ENCODE measurements around the gene MME.
"Not testable (repeated sequence)": the region's sequence is repeated elsewhere in the genome, so short reads cannot be mapped to it uniquely, and the experiment has no call there.

MME gene

DNA sequence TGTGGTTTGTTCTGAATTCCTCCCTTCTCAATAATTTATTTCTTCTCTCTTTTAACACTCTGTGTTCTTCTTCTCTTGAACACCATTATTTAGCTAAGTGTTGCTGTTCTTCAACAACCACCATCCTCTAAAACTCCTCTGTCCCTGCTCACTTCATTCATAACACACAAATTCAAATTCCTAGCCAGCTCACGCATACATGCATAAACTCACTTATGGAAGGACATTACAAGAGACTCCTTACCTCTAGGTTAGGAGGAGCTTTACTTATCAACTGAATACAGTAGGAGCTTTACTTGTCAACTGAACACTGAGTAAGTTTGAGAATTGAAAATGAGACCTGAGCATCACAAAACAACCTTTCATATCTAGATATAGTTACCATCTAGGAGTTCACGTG lies 23.6 kb downstream of the MME start:
- Mint-ChIP-seq H3K4me3 (no peak overlapping the region), H3K4me1 (no peaks in the 10 kb centered on the region), H3K27ac (no peak overlapping the region), H3K9me3 (peaks cover 4% of the 10 kb centered on the region), H3K36me3 (no peaks in the 10 kb centered on the region)
- DNase-seq (ENCODE audit: low spot score in 2 of 2) (no peak), ATAC-seq (no peak)

DNA sequence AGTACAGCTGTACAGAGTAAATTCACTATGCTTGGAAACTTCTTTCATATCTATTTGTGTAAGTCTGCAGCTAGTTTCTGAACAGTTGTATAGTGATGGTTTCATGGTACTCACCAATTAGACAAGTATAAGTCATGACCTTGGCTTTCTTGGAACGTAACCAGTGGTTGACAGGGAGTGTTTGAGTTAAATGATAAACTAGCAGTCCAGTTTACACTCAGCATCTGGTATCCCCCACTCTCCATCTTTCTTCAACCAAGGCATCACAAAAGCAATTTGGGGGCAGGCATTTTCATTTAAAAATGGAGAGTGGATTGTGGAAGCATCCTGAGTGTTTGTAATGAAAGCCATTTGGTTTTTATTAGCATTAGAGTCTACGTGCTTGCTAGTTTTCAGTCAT lies 26.0 kb downstream of the MME start:
- no peaks in the 10 kb centered on the region for H3K4me1 Mint-ChIP-seq
- H3K27ac Mint-ChIP-seq: no peak overlapping the region
- DNase-seq (ENCODE audit: low spot score in 2 of 2) (no peak), ATAC-seq (no peak)
- peaks cover 2% of the 10 kb centered on the region for H3K9me3 Mint-ChIP-seq
- H3K4me3 Mint-ChIP-seq: no peak overlapping the region
- H3K36me3 Mint-ChIP-seq: no peaks in the 10 kb centered on the region

DNA sequence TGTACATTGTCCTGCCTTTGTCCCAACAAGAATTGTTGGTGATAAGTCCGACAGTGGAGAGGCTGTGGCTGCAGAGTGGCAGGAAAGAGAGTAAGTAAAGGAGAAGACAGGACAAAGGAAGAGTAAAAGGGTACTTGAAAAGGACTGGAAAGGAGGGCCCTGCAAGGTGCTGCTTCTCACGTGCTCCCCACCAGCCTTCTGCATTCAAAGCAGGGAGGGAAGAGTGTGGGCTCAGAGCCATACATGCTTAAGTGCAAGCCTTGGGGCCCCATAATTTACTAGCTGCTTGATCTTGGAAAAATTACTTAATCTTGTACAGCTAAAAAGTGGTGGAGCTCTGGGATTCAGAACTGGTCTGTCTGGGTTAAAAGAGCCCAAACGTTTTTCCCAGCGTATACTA lies 29.9 kb downstream of the MME start:
- H3K27ac Mint-ChIP-seq: no peak overlapping the region
- H3K4me1 Mint-ChIP-seq: no peaks in the 10 kb centered on the region
- H3K9me3 Mint-ChIP-seq: peaks cover 3% of the 10 kb centered on the region
- no peak for ATAC-seq
- DNase-seq (ENCODE audit: low spot score in 2 of 2): no peak
- H3K4me3 Mint-ChIP-seq: no peak overlapping the region
- H3K36me3 Mint-ChIP-seq: no peaks in the 10 kb centered on the region

DNA sequence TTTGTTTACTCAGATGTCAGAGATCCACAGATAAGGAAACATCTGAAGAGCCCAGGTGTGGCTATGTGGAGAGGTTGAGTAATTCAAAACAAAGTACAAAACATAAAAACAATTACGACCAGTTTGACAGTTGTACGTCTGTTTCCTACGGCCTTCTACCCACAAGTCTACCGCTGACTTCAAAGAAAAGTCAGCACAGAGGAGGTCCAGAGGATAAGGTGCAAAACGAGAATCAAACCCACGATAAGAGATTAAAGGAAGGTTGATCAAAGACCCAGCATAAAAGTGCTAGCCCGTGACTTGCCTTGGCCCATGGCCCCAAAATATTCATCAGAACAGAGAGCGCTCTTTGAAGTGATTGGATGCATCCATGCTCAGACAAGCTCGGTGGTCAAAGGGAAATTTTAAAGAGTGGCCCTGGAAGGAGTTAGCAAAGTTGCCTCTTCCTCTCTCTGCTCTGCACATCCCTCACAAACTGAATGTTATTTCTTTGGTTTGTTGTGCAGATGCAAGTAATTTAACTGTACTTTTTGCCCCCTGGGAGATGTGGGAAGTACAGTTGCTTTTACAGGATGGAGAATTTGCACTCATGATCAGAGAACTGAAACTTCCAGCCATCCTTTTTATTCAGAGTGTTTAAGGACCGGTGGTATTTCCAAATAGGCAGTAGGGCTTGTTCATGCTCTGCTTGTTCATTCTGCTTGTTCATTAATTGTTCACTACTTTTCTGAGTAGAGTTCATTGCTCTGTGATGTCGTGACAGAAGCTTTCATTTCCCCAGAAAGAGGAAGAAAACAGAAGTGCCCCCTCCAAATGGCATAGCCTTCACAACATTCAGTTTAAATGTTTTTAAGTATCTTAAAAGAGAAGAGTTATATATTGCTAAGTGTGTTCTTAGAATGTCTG lies 31.1 kb downstream of the MME start:
- H3K4me3 Mint-ChIP-seq: no peak overlapping the region
- no peak overlapping the region for H3K27ac Mint-ChIP-seq
- peaks cover 3% of the 10 kb centered on the region for H3K9me3 Mint-ChIP-seq
- no peak for DNase-seq (ENCODE audit: low spot score in 2 of 2)
- ATAC-seq: no peak
- H3K4me1 Mint-ChIP-seq: no peaks in the 10 kb centered on the region
- H3K36me3 Mint-ChIP-seq: no peaks in the 10 kb centered on the region

DNA sequence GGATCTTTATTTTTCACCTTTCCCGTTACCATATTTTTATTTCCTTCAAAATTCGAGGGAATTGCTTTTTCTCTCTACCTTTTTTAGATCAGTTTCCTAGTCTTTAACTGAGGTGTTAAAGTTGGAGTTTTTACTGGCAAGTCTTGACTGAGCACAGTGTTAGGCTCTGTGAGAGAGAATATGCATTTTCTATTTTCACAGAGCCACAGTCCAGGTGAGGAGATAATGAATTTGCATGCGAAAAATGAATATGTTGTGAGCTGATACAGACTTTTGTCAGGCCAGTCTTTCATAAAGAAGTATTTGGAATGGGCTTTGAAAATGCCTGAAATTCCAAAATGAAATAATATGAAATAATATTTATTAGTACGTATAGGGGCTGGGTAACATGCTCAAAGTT lies 31.9 kb downstream of the MME start:
- no peak for ATAC-seq
- Mint-ChIP-seq H3K27ac (no peak overlapping the region), H3K4me3 (no peak overlapping the region), H3K9me3 (peaks cover 3% of the 10 kb centered on the region), H3K36me3 (no peaks in the 10 kb centered on the region), H3K4me1 (no peaks in the 10 kb centered on the region)
- no peak for DNase-seq (ENCODE audit: low spot score in 2 of 2)

DNA sequence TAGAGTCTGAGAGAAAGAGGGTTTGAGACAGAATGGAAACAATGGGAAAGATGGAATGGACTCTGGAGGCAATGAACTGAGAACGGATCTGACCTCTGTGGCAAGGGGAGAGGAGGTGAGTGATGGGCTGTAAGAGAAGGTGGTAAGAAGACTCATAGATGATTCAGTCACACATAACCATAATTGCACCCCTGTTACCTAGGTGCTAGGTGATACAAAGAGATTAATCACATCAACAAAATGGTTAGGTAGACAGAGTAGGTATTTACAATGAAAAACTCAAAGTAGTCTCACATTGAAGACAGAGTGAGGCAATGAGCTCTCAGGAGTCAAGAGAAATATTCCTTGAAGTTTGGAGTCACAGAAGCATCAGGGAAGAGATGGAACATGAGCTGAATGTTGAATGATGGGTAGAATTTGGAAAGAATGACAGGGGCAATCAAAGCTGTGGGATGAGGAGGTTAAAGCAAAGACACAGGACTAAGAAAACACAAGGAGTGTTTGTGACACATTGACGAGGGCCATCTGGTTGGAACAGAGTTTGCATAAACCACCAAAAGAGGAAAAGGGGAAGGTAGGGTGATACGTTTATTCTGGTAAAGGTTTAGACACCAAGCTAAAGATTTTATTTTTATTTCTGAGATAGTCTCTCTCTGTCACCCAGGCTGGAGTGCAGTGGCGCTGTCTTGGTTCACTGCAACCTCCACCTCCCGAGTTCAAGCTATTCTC lies 32.7 kb downstream of the MME start:
- no peaks in the 10 kb centered on the region for H3K36me3 Mint-ChIP-seq
- H3K4me3 Mint-ChIP-seq: no peak overlapping the region
- H3K27ac Mint-ChIP-seq: no peak overlapping the region
- H3K9me3 Mint-ChIP-seq: peaks cover 3% of the 10 kb centered on the region
- ATAC-seq: peak; percentile 42
- no peaks in the 10 kb centered on the region for H3K4me1 Mint-ChIP-seq
- DNase-seq (ENCODE audit: low spot score in 2 of 2): no peak

DNA sequence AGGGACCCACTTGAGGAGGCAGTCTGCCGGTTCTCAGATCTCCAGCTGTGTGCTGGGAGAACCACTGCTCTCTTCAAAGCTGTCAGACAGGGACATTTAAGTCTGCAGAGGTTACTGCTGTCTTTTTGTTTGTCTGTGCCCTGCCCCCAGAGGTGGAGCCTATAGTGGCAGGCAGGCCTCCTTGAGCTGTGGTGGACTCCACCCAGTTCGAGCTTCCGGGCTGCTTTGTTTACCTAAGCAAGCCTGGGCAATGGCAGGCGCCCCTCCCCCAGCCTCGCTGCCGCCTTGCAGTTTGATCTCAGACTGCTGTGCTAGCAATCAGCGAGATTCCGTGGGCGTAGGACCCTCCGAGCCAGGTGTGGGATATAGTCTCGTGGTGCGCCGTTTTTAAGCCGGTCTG lies 44.6 kb downstream of the MME start:
- not testable (repeated sequence) for DNase-seq (ENCODE audit: low spot score in 2 of 2); H3K27ac Mint-ChIP-seq; H3K36me3 Mint-ChIP-seq; ATAC-seq; H3K9me3 Mint-ChIP-seq; H3K4me1 Mint-ChIP-seq
- peak overlapping the region; percentile 25 for H3K4me3 Mint-ChIP-seq

DNA sequence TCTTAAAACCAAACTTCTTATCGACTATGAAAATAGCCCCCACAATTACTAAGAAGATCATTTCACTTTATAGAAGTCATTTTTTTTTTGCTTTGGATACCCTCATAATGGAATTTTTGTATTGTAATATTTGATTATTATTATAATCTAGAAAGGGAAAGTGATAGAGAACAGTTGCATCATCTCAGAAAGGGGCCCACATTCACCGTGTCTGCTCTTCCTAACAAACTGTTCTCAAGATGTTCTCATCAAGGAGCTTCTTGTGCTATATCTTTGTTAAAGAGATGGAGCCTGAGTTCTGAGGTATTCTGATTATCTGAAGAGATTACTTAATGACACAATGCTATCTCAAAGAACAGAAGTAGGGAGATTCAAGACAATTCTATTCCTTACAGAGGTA lies 49.3 kb downstream of the MME start:
- Mint-ChIP-seq H3K4me3 (no peak overlapping the region), H3K36me3 (no peaks in the 10 kb centered on the region), H3K27ac (no peak overlapping the region), H3K4me1 (no peaks in the 10 kb centered on the region), H3K9me3 (peaks cover 4% of the 10 kb centered on the region)
- DNase-seq (ENCODE audit: low spot score in 2 of 2) (no peak), ATAC-seq (no peak)

DNA sequence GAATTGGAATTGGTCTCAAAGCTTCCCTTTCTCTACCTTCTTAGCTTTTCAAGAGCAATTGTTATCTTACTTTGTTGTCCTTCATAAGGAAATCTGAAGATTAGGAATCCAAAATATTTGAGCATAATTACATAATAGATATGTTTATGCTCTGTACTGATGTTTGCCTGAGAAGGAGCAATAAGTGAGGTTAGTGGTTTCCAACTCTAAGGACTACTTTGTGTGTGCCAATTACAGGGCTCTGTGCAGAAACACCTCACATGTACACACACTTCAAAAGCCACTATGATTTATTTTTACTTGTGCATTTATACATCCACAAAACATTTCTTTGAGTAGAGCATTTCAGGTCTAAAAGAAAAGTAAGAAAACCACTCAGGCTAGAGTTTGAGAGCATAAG lies 49.9 kb downstream of the MME start:
- peaks cover 4% of the 10 kb centered on the region for H3K9me3 Mint-ChIP-seq
- H3K4me3 Mint-ChIP-seq: no peak overlapping the region
- H3K36me3 Mint-ChIP-seq: no peaks in the 10 kb centered on the region
- DNase-seq (ENCODE audit: low spot score in 2 of 2) (no peak), ATAC-seq (no peak)
- H3K27ac Mint-ChIP-seq: no peak overlapping the region
- H3K4me1 Mint-ChIP-seq: no peaks in the 10 kb centered on the region

DNA sequence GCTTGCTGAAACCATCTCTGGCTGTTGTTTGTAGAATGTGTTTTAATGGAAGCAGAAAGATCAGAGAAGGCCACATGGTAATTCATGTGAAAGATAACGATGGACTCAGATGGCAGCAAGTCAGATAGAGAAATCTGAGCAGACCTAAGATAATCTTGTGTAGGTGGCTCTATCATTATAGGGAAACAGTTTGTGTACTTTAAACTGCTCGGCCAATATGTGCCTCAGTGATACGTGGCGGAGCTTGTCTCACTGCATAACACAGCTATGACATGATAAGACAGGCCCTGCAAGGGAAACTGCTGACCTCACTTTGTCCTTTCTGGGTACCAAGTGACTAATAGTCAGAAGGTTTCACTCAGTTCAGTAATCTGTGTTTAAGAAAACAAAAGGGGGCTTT lies 51.0 kb downstream of the MME start:
- no peaks in the 10 kb centered on the region for H3K4me1 Mint-ChIP-seq
- ATAC-seq (peak; percentile 45), DNase-seq (ENCODE audit: low spot score in 2 of 2) (no peak)
- no peaks in the 10 kb centered on the region for H3K36me3 Mint-ChIP-seq
- H3K4me3 Mint-ChIP-seq: no peak overlapping the region
- no peak overlapping the region for H3K27ac Mint-ChIP-seq
- peaks cover 4% of the 10 kb centered on the region for H3K9me3 Mint-ChIP-seq

DNA sequence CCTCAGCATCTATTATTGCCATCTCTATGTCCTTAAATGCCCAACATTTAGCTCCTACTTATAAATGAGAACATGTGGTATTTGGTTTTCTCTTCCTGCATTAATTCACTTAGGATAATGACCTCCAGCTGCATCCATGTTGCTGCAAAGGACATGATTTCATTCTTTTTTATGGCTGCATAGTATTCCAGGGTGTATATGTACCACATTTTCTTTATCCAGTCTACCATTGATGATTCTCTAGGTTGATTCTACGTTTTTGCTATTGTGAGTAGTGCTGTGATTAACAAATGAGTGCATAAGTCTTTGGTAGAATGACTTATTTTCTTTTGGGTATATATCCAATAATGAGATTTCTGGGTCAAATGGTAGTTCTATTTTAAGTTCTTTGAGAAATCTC lies 54.2 kb downstream of the MME start:
- H3K9me3 Mint-ChIP-seq; ATAC-seq; H3K4me1 Mint-ChIP-seq; DNase-seq (ENCODE audit: low spot score in 2 of 2); H3K27ac Mint-ChIP-seq; H3K36me3 Mint-ChIP-seq; H3K4me3 Mint-ChIP-seq: not testable (repeated sequence)

DNA sequence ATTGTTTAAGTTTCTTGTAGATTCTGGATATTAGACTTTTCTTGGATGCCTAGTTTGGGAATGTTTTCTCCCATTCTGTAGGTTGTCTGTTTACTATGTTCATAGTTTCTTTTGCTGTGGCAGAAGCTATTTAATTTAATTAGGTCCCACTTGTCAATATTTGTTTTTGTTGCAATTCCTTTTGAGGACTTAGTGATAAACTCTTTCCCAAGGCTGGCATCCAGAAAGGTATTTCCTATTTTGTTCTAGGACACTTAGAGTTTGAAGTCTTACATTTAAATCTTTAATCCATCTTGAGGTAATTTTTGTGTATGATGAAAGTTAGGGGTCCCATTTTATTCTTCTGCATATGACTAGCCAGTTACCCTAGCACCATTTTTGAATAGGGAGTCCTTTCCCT lies 54.9 kb downstream of the MME start:
- ATAC-seq (no peak), DNase-seq (ENCODE audit: low spot score in 2 of 2) (no peak)
- no peak overlapping the region for H3K27ac Mint-ChIP-seq
- no peak overlapping the region for H3K4me3 Mint-ChIP-seq
- H3K36me3 Mint-ChIP-seq: no peaks in the 10 kb centered on the region
- H3K9me3 Mint-ChIP-seq: no peaks in the 10 kb centered on the region
- no peaks in the 10 kb centered on the region for H3K4me1 Mint-ChIP-seq

DNA sequence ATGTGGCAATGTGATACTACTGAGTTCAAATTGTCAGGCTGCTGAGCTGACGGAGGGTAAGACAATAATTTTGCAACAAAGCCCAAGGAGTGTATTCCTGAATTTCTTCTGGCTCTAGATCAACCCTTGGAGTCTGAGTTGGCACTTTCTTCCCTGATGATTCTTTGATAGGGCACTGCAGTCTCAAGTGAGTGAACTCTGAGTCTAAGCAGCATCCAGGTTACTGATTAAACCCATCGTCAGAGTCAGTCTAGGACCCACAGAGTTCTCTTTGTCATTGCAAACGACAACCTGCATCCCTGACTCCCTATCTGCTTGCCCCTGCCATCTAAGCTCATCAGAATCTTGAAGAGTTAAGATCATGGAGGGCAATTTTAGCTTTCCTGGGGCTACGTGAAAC lies 58.6 kb downstream of the MME start:
- H3K4me3 Mint-ChIP-seq: no peak overlapping the region
- no peaks in the 10 kb centered on the region for H3K9me3 Mint-ChIP-seq
- DNase-seq (ENCODE audit: low spot score in 2 of 2) (no peak), ATAC-seq (no peak)
- H3K36me3 Mint-ChIP-seq: no peaks in the 10 kb centered on the region
- no peak overlapping the region for H3K27ac Mint-ChIP-seq
- no peaks in the 10 kb centered on the region for H3K4me1 Mint-ChIP-seq

DNA sequence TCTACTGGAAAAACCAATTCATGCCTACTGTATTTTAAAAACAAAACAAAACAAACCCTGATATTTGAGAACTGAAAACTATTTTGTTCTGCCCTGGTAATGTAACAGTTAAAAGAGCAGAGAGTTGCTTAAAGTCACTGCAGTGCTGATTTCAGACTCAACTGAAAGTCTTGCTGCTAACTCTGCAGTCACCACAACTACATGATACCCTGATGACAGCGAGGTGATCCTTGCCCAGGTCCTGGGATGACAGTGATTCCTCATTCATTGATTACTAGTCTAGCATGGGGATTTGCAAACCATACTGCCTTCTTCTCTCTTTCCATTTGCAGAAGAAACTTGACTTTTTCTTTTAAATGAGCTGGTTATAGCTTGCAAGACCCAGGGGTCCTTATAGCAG lies 67.5 kb downstream of the MME start:
- ATAC-seq (no peak), DNase-seq (ENCODE audit: low spot score in 2 of 2) (no peak)
- Mint-ChIP-seq H3K4me3 (no peak overlapping the region), H3K36me3 (no peaks in the 10 kb centered on the region), H3K4me1 (no peaks in the 10 kb centered on the region), H3K9me3 (peaks cover 4% of the 10 kb centered on the region), H3K27ac (no peak overlapping the region)

DNA sequence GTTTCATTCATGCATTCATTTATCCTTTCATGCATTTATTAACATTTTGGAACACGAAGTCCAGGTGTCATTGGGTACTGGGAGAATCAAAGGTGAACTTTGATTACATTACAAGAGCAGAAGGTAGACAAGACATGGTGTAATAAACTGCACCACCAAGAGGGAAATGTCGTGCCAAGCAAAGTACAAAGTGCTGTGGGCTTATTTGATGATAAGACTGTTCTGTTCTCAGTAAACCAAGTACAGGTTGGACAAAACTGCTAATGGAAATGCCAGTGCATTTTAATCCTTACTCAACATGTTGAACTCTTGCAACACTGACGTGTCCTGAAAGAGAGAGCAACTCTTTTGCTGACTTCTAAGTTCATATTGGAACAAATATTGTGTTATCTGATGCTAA lies 69.4 kb downstream of the MME start:
- no peaks in the 10 kb centered on the region for H3K4me1 Mint-ChIP-seq
- DNase-seq (ENCODE audit: low spot score in 2 of 2) (no peak), ATAC-seq (no peak)
- no peak overlapping the region for H3K27ac Mint-ChIP-seq
- no peaks in the 10 kb centered on the region for H3K36me3 Mint-ChIP-seq
- H3K9me3 Mint-ChIP-seq: peaks cover 5% of the 10 kb centered on the region
- no peak overlapping the region for H3K4me3 Mint-ChIP-seq
